Measurements from ENCODE around the gene TTC27. TPM values are rescaled to one million over a fixed set of nuclear protein-coding genes. Genes with fewer than 3 reads are reported as not detected.

The TTC27 gene
- polyA plus RNA-seq, 1 donor from 2014 or later = 11.1 TPM

GRCh38 chr2:32683520-32684086 is 55.8 kb downstream of the TTC27 start:
- H3F3A ChIP-seq (ENCODE audit: insufficient read depth, low read length, poor library complexity, severe bottlenecking) = no peaks in the 10 kb centered on the region
- H3K4me2 ChIP-seq (ENCODE audit: low read length) = no peak overlapping the region
- no peaks in the 10 kb centered on the region for H3K27me3 ChIP-seq (ENCODE audit: insufficient read depth, low read depth, low read length)
- no peaks in the 10 kb centered on the region for H4K20me1 ChIP-seq (ENCODE audit: insufficient read depth)
- no peaks in the 10 kb centered on the region for H3K9me2 ChIP-seq (ENCODE audit: insufficient read depth, low read length)
- no peak overlapping the region for H3K9ac ChIP-seq (ENCODE audit: low read length)
- TF ChIP-seq EP300 (conservative IDR thresholded peaks at IDR 0.05; ENCODE audit: poor library complexity, severe bottlenecking) = no peak
- no peak for TF ChIP-seq REST (IDR thresholded peaks at IDR 0.05; ENCODE audit: borderline replicate concordance)
- no peak for TF ChIP-seq MXI1 (conservative IDR thresholded peaks at IDR 0.05; ENCODE audit: poor library complexity, severe bottlenecking)
- no peak for TF ChIP-seq CTCF (IDR thresholded peaks at IDR 0.05; ENCODE audit: poor library complexity, severe bottlenecking)
- H3K79me2 ChIP-seq (replicated peaks; ENCODE audit: insufficient read depth, low read length) = no peaks in the 10 kb centered on the region
- H3K9me3 ChIP-seq (ENCODE audit: low read length) = no peaks in the 10 kb centered on the region
- H2AFZ ChIP-seq (ENCODE audit: low read depth, low read length) = no peak overlapping the region
- H3K27ac ChIP-seq (ENCODE audit: low read length) = no peak overlapping the region
- H3K36me3 ChIP-seq (ENCODE audit: insufficient read depth, low read length) = no peaks in the 10 kb centered on the region
- no peak overlapping the region for H3K4me3 ChIP-seq (ENCODE audit: low read length)

GRCh38 chr2:32688541-32688940 is 60.7 kb downstream of the TTC27 start:
- H3K27ac ChIP-seq (ENCODE audit: low read length) = no peak overlapping the region
- no peak overlapping the region for H3K4me2 ChIP-seq (ENCODE audit: low read length)

More at GRCh38 chr2:32688541-32688940, 60.7 kb downstream of the TTC27 start:
- no peak for TF ChIP-seq POLR2AphosphoS5 (IDR thresholded peaks at IDR 0.05)
- no peak for TF ChIP-seq EZH2 (IDR thresholded peaks at IDR 0.05; ENCODE audit: borderline replicate concordance, insufficient read depth, low read length, poor library complexity, severe bottlenecking)
- TF ChIP-seq SMC3 (conservative IDR thresholded peaks at IDR 0.05; ENCODE audit: poor library complexity) = no peak
- no peak for TF ChIP-seq TAF1 (IDR thresholded peaks at IDR 0.05; ENCODE audit: low read depth)
- no peak for TF ChIP-seq RAD21 (conservative IDR thresholded peaks at IDR 0.05)
- TF ChIP-seq EP300 (conservative IDR thresholded peaks at IDR 0.05; ENCODE audit: poor library complexity, severe bottlenecking) = no peak
- TF ChIP-seq REST (IDR thresholded peaks at IDR 0.05; ENCODE audit: borderline replicate concordance) = no peak
- no peak for TF ChIP-seq MXI1 (conservative IDR thresholded peaks at IDR 0.05; ENCODE audit: poor library complexity, severe bottlenecking)
- no peak for TF ChIP-seq CTCF (IDR thresholded peaks at IDR 0.05; ENCODE audit: poor library complexity, severe bottlenecking)
- Histone ChIP-seq H3K36me3 (ENCODE audit: insufficient read depth, low read length) (no peaks in the 10 kb centered on the region), H3K9me2 (ENCODE audit: insufficient read depth, low read length) (no peaks in the 10 kb centered on the region), H3K9ac (ENCODE audit: low read length) (no peak overlapping the region), H3F3A (ENCODE audit: insufficient read depth, low read length, poor library complexity, severe bottlenecking) (no peaks in the 10 kb centered on the region), H4K20me1 (ENCODE audit: insufficient read depth) (no peaks in the 10 kb centered on the region), H3K79me2 (replicated peaks; ENCODE audit: insufficient read depth, low read length) (no peaks in the 10 kb centered on the region), H3K27me3 (ENCODE audit: insufficient read depth, low read depth, low read length) (no peaks in the 10 kb centered on the region), H2AFZ (ENCODE audit: low read depth, low read length) (no peak overlapping the region), H3K4me3 (ENCODE audit: low read length) (no peak overlapping the region), H3K9me3 (ENCODE audit: low read length) (no peaks in the 10 kb centered on the region)

Measured in neural cell (in vitro differentiated cells).